ENCODE data around the gene ECM2. TPM values are rescaled to one million over a fixed set of nuclear protein-coding genes. Genes with fewer than 3 reads are reported as not detected.

Gene ECM2
- total RNA-seq, 1 donor from 2014 or later = 9.4 TPM

- Histone ChIP-seq H3K27ac (peak within 1 kb of the TSS; percentile 53), H3K4me3 (no peak within 1 kb of the TSS), H3K4me1 (peaks cover 23% of the 10 kb centered on the region), H3K9me3 (no peaks in the 10 kb centered on the region), H3K36me3 (no peaks in the 10 kb centered on the region), H3K27me3 (ENCODE audit: low read depth) (no peaks in the 10 kb centered on the region)
- intact Hi-C loops (cut with DNase I) = no loop called here
- DNase-seq (no peak), ATAC-seq (no peak)
- no peak for TF ChIP-seq CTCF (IDR thresholded peaks at IDR 0.05)
These were observed 53.5 kb downstream of the ECM2 start, which contains the start of gene ASPN for GRCh38 chr9:92482329-92482728. Gene ASPN, minus strand, starts transcription at chr9:92482506.

GRCh38 chr9:92480986-92481633, 54.7 kb downstream of the ECM2 start:
- Histone ChIP-seq H3K4me1 (peaks cover 23% of the 10 kb centered on the region), H3K27me3 (ENCODE audit: low read depth) (no peaks in the 10 kb centered on the region), H3K9me3 (no peaks in the 10 kb centered on the region), H3K27ac (peak overlapping the region; percentile 46), H3K4me3 (no peak overlapping the region), H3K36me3 (no peaks in the 10 kb centered on the region)
- DNase-seq (no peak), ATAC-seq (no peak)
- TF ChIP-seq CTCF (IDR thresholded peaks at IDR 0.05) = no peak
- intact Hi-C loops (cut with DNase I) = no loop called here

- ATAC-seq = no peak
- intact Hi-C loops (cut with DNase I) = no loop called here
- DNase-seq = no peak
- Histone ChIP-seq H3K27me3 (ENCODE audit: low read depth) (no peaks in the 10 kb centered on the region), H3K9me3 (no peaks in the 10 kb centered on the region), H3K36me3 (no peaks in the 10 kb centered on the region), H3K4me1 (peaks cover 23% of the 10 kb centered on the region), H3K4me3 (no peak overlapping the region), H3K27ac (peak overlapping the region; percentile 46)
- TF ChIP-seq CTCF (IDR thresholded peaks at IDR 0.05) = no peak
These were observed 55.5 kb downstream of the ECM2 start for GRCh38 chr9:92480291-92480771.

GRCh38 chr9:92479346-92479745, 56.4 kb downstream of the ECM2 start:
- no peak overlapping the region for H3K27ac ChIP-seq

GRCh38 chr9:92478783-92479182, 57.0 kb downstream of the ECM2 start:
- ATAC-seq = no peak
- no peaks in the 10 kb centered on the region for H3K36me3 ChIP-seq
- peaks cover 17% of the 10 kb centered on the region for H3K4me1 ChIP-seq
- no peak for TF ChIP-seq CTCF (IDR thresholded peaks at IDR 0.05)
- H3K27me3 ChIP-seq (ENCODE audit: low read depth) = no peaks in the 10 kb centered on the region
- H3K4me3 ChIP-seq = no peak overlapping the region
- H3K27ac ChIP-seq = no peak overlapping the region
- no peak for DNase-seq
- intact Hi-C loops (cut with DNase I) = no loop called here
- no peaks in the 10 kb centered on the region for H3K9me3 ChIP-seq

More at GRCh38 chr9:92479346-92479745, 56.4 kb downstream of the ECM2 start:
- Histone ChIP-seq H3K36me3 (no peaks in the 10 kb centered on the region), H3K9me3 (no peaks in the 10 kb centered on the region), H3K4me1 (peaks cover 22% of the 10 kb centered on the region), H3K27me3 (ENCODE audit: low read depth) (no peaks in the 10 kb centered on the region), H3K4me3 (no peak overlapping the region)
- DNase-seq (no peak), ATAC-seq (no peak)
- no peak for TF ChIP-seq CTCF (IDR thresholded peaks at IDR 0.05)
- intact Hi-C loops (cut with DNase I) = no loop called here
